Fibroblast of villous mesenchyme (primary cell): ENCODE results near the gene CDYL. TPM values are rescaled to one million over a fixed set of nuclear protein-coding genes. Genes with fewer than 3 reads are reported as not detected.
A peak's percentile ranks its signal among the peaks of the same experiment; 100 is the strongest.

Source experiments
- DNase-seq: peaks from one replicate; pipeline ENCODE4 v3.0.0-alpha.2; 2010; ENCODE audit warnings: low read depth
- H3K4me3 ChIP-seq: 2 replicates; pipeline ENCODE4 v1.5.1; 2011; ENCODE audit warnings: low read depth, mild to moderate bottlenecking, low read length
- CTCF ChIP-seq: IDR thresholded peaks from 2 replicates; pipeline ENCODE4 v1.5.1; 2012; ENCODE audit warnings: low read depth, mild to moderate bottlenecking, low read length; ENCODE audit not compliant: insufficient read depth
- total RNA-seq: library from RNA; depleted of rRNA; stranded (reverse); fragments of >200 nt; gene quantifications from 2 replicates; pipeline ENCODE4 v1.2.3, GENCODE V29; 2012

Gene CDYL
- total RNA-seq, 1 donor: 37.1 TPM

DNA sequence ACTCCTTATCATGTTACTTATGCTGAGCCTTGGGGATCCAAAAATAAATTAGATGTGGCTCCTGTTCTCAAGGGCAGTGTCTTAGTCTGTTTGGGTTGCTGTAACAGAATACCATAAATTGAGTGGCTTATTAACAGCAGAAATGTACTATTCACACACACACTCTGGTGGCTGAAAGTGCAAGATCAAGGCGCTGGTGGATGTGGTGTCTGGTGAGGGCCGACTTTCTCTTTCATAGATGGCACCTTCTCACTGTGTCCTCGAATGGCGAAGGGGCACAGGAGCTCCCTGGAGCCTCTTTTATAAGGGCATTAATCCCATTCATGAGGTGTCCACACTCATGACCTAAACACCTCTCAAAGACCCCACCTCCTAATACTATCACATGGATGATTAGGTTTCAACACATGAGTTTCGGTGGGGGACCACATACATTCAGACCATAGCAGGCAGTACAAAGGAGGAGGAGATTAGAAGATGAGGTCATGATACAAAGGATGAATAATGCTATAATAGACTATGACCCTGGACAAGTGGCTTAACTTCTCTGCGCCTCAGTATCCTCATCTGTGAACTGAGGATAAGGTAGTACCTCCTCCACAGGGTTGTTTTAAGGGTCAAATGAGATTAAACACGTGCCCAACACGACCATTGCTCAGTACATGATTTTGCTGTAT is 193.5 kb downstream of the CDYL start:
- no peak overlapping the region for H3K4me3 ChIP-seq
- no peak for DNase-seq
- no peak for TF ChIP-seq CTCF

DNA sequence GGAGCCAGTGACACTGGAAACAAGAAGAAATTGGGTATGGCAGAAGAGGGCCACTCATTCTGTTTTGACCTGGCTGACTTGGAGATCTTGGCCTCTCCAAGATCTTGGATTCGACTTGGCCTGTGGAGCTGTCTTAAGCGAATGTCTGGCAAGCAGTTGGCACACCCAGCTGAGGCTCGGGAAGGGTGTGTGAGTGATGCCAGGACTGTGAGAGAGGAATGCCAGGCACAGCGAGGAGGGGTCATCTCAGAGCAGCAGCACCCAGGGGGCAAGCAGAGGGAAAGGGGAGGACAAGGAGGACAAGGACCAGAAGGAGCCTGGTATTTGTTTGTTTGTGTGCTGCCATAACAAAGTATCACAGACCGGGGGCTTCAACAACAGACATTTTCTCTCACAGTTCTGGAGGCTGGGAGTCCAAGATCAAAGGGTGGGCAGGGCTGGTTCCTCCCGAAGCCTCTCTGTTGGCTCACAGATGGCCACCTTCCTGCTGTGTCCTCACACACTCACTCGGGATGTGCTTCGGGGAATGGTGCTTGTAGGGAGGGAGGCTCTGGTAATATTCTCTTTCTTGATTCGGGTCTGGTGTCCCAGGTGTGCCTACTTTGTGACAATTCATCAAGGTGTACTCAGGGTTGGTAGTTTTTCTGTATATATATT is 194.7 kb downstream of the CDYL start:
- TF ChIP-seq CTCF: no peak
- H3K4me3 ChIP-seq: no peak overlapping the region
- DNase-seq: no peak

GRCh38 chr6:4971851-4972250 is 195.6 kb downstream of the CDYL start:
- DNase-seq: no peak

DNA sequence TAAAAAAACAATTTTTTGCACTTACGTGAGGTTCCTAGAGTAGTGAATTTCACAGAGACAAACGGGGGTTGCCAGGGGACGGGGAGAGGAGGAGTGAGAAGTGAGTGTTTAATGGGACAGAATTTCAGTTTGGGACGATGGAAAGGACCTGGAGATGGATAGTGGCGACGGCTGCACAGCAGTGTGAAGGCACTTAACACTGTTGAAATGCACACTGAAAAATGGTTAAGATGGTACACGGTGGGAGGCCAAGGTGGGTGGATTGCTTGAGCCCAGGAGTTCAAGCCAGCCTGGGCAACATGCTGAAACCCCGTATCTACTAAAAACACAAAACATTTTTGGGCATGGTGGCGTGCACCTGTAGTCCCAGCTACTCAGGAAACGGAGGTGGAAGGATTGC is 196.2 kb downstream of the CDYL start:
- no peak for TF ChIP-seq CTCF
- DNase-seq: no peak
- H3K4me3 ChIP-seq: no peak overlapping the region

More at GRCh38 chr6:4971851-4972250, 195.6 kb downstream of the CDYL start:
- H3K4me3 ChIP-seq: no peak overlapping the region
- TF ChIP-seq CTCF: no peak

DNA sequence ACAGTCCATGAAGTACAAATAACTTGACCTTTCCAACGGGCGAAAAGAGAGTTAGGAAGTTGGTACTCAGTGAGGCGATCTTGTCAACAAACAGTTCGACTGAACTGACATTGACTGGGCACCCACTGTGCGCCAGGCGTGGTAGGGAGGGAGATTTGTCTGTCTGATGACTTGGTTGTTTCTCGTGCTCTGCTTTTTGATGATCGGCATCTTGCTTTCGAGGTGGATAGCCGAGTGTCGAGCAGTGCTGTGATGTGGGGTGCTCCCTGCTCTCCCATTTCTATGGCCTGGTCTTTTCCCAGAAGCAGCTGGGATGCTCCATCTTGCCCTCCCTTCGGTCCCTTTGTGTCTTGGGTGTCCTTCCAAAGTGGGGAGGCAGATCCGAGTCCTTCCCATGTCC is 197.2 kb downstream of the CDYL start:
- TF ChIP-seq CTCF: no peak
- H3K4me3 ChIP-seq: no peak overlapping the region
- no peak for DNase-seq

GRCh38 chr6:4973982-4974745 is 198.0 kb downstream of the CDYL start:
- no peak overlapping the region for H3K4me3 ChIP-seq
- no peak for TF ChIP-seq CTCF
- peak; percentile 39 for DNase-seq
